Ishikawa (cell line): ENCODE data around the gene RND3.

Experiments used
- CEBPB ChIP-seq: IDR thresholded peaks from 2 replicates; pipeline ENCODE4 v1.6.1; 2012
- CREB1 ChIP-seq: IDR thresholded peaks from 2 replicates; pipeline ENCODE4 v1.6.1; 2012; ENCODE audit warnings: low read depth
- EGR1 ChIP-seq: IDR thresholded peaks from 2 replicates; pipeline ENCODE4 v1.6.1; 2012
- EP300 ChIP-seq: IDR thresholded peaks from 2 replicates; pipeline ENCODE4 v1.6.1; 2012; ENCODE audit warnings: borderline replicate concordance
- FOXM1 ChIP-seq: IDR thresholded peaks from 2 replicates; pipeline ENCODE4 v1.6.1; 2012; ENCODE audit warnings: low read depth, borderline replicate concordance
- NFIC ChIP-seq: IDR thresholded peaks from 2 replicates; pipeline ENCODE4 v1.6.1; 2012
- RAD21 ChIP-seq: IDR thresholded peaks from 2 replicates; pipeline ENCODE4 v1.6.1; 2012; ENCODE audit warnings: low read depth
- TAF1 ChIP-seq: IDR thresholded peaks from 2 replicates; pipeline ENCODE4 v1.6.1; 2012; ENCODE audit warnings: low read depth, mild to moderate bottlenecking
- TCF12 ChIP-seq: IDR thresholded peaks from 2 replicates; pipeline ENCODE4 v1.6.1; 2012; ENCODE audit warnings: low read depth
- TEAD4 ChIP-seq: IDR thresholded peaks from 2 replicates; pipeline ENCODE4 v1.6.1; 2012
- YY1 ChIP-seq: IDR thresholded peaks from 2 replicates; pipeline ENCODE4 v1.6.1; 2012; ENCODE audit warnings: low read depth
- ZBTB7A ChIP-seq: IDR thresholded peaks from 2 replicates; pipeline ENCODE4 v1.6.1; 2012; ENCODE audit warnings: low read depth
- TF ChIP-seq, protein P1 (sequence below): IDR thresholded peaks from 2 replicates; pipeline ENCODE4 v1.6.1; 2012; ENCODE audit warnings: low read depth, mild to moderate bottlenecking
- TF ChIP-seq, protein P2 (sequence below): IDR thresholded peaks from 2 replicates; pipeline ENCODE4 v1.6.1; 2012
- TF ChIP-seq, protein P3 (sequence below): IDR thresholded peaks from 2 replicates; pipeline ENCODE4 v1.6.1; 2012

The RND3 gene

DNA sequence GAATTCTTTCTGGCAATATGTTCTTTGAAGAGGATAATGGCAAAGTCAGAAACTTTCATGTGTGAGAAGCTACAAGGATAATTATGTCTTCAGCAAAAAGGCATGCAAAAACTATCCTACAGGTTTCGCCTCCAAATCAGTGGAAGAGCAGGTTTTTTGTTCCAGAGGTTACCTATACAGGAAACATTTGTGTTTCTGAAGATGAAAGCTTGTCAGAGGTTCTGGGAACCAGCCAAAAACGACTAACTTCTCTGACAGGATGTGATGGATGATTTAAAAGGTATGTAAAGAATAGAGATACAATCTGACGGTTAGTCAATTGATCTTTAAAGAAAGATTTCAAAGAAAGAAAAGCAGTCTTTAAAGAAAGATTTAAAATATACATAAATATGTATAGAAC is 37.6 kb downstream of the RND3 start:
- TF ChIP-seq TAF1 (no peak), TCF12 (0 out of 2 replicates have a peak, but pooled peaks have one; percentile 42), CREB1 (no peak), EGR1 (no peak), YY1 (no peak), ZBTB7A (no peak), CEBPB (no peak), EP300 (peak; percentile 65; the same call in 1 of the 2 replicates), RAD21 (no peak), TEAD4 (peak; percentile 46), NFIC (peak; percentile 86), FOXM1 (no peak)
- TF ChIP-seq, protein P1, sequence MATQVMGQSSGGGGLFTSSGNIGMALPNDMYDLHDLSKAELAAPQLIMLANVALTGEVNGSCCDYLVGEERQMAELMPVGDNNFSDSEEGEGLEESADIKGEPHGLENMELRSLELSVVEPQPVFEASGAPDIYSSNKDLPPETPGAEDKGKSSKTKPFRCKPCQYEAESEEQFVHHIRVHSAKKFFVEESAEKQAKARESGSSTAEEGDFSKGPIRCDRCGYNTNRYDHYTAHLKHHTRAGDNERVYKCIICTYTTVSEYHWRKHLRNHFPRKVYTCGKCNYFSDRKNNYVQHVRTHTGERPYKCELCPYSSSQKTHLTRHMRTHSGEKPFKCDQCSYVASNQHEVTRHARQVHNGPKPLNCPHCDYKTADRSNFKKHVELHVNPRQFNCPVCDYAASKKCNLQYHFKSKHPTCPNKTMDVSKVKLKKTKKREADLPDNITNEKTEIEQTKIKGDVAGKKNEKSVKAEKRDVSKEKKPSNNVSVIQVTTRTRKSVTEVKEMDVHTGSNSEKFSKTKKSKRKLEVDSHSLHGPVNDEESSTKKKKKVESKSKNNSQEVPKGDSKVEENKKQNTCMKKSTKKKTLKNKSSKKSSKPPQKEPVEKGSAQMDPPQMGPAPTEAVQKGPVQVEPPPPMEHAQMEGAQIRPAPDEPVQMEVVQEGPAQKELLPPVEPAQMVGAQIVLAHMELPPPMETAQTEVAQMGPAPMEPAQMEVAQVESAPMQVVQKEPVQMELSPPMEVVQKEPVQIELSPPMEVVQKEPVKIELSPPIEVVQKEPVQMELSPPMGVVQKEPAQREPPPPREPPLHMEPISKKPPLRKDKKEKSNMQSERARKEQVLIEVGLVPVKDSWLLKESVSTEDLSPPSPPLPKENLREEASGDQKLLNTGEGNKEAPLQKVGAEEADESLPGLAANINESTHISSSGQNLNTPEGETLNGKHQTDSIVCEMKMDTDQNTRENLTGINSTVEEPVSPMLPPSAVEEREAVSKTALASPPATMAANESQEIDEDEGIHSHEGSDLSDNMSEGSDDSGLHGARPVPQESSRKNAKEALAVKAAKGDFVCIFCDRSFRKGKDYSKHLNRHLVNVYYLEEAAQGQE, result no peak
- TF ChIP-seq, protein P2, sequence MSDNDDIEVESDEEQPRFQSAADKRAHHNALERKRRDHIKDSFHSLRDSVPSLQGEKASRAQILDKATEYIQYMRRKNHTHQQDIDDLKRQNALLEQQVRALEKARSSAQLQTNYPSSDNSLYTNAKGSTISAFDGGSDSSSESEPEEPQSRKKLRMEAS, result no peak
- TF ChIP-seq, protein P3, sequence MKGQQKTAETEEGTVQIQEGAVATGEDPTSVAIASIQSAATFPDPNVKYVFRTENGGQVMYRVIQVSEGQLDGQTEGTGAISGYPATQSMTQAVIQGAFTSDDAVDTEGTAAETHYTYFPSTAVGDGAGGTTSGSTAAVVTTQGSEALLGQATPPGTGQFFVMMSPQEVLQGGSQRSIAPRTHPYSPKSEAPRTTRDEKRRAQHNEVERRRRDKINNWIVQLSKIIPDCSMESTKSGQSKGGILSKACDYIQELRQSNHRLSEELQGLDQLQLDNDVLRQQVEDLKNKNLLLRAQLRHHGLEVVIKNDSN, result no peak

DNA sequence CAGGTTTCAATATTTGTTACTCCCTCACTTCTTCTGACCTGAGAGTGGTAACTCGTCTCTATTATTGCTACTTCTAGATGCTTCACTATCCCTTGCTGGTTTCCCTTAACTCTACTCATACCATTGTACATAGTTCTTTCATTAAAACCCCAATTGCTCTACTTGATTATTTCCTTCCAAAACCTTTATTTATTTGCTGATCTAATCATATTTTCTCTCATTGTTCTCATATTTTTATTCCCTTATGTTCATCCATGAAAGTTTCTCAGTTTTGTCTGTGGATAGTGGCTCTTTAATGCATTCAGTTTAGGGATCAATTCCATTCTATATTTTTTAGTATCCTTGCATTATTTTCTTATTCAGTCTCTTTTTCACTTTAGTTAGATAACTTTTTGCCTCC is 42.1 kb downstream of the RND3 start:
- TF ChIP-seq RAD21 (no peak), NFIC (no peak), ZBTB7A (no peak), CREB1 (no peak), EP300 (no peak), CEBPB (no peak), EGR1 (no peak), YY1 (no peak), FOXM1 (no peak), TEAD4 (no peak), TAF1 (no peak), TCF12 (no peak)
- TF ChIP-seq, protein P1, result no peak
- TF ChIP-seq, protein P3, result no peak
- TF ChIP-seq, protein P2, result no peak

DNA sequence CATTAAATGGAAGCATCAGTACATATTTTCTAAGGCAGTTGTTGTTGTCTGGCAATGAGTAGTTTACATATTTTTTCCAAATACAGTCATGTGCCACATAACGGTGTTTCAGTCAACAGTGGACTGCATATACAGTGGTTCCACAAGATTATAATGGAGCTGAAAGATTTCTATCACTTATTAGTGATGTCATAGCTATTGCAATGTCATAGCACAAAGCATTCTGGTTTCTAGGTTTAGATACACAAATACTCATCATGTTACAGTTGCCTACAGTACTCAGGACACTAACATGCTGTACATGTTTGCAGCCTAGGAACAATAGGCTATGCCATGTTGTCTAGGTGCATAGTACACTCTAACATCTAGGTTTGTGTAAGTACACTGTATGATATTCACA is 45.0 kb downstream of the RND3 start:
- no peak for TF ChIP-seq ZBTB7A
- no peak for TF ChIP-seq TCF12

DNA sequence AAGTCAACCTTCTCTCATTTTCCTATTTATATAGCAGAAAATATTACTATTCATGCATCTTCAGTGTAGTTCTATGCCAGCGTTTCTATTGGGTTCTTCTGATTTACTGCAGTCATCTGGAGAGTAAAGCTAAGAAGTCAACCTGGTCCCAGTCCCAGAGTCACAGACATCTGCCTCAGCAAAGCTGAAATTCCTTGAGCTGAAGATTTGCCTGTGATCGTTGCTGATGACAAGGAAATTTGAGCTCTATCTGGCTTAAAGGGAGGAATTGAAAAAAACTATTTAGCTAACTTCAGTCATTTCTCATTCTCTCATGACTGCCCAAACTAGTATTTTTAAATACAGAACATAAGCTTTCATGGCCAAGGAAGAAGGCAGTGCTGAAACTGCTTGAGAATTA is 45.7 kb downstream of the RND3 start:
- TF ChIP-seq CEBPB, result no peak
- TF ChIP-seq, protein P3, result no peak
- no peak for TF ChIP-seq NFIC
- TF ChIP-seq TEAD4, result no peak
- TF ChIP-seq ZBTB7A, result no peak
- TF ChIP-seq, protein P2, result no peak
- TF ChIP-seq RAD21, result no peak
- no peak for TF ChIP-seq CREB1
- TF ChIP-seq EGR1, result no peak
- TF ChIP-seq TAF1, result no peak

DNA sequence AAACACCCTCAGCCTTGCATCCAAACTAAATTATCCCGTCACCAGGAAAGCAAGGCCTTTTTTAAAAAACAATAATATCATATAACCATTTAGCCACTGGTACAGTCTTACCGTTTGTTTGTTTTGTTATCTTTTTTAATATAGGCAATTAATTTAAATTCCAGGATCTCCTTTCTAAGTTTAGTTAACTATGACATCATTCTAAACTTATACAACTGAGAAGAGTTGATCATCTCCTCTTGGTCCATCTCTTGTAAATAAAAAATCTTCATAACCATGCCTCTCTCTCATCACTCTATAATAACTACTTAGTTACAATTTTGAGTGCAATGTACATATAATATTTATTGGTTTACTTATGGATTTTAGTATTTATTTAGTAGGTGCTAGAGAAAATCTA is 46.2 kb downstream of the RND3 start:
- no peak for TF ChIP-seq RAD21

DNA sequence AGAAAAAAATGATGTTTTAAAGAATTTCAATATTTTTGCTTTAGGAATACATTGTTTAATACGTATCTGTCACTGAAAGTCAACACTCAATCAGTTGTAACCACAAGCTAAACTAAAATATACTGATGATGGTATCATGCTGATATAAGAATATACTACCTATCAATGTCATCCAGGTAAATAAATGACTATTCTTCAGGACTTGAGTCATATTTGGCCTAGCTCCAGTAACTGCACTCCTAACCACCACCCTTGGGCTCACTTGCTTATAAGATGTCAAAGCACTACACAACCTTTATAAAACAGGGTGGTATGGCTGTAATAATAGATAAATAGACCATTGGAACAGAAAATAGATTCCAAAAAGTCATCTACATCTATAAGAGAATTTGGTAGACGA is 48.8 kb downstream of the RND3 start:
- TF ChIP-seq TCF12 (no peak), NFIC (peak; percentile 68), ZBTB7A (no peak)
- TF ChIP-seq, protein P1, result no peak
- TF ChIP-seq, protein P3, result no peak
